ENCODE data around the gene DACH1.

The DACH1 gene

DNA sequence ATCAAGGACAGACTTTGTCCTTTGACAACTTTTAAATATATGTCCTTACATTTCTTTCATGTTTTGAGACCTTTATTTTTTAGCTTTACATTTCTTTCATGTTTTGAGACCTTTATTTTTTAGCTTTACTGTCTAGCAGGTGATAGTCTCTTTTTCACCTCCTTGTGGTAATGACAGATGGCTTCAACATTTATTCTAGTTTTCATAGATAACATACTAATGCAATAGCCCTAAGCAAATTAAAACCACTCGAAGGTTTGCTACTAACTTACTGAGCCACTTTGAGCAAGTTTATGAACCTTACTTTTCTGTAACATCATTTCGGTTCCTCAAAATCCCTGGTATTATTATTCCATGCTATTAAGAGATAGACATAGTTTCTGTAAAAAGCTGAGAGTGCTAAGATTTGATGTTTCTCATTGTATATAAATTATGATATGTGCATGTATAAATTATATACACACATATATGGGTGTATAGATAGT lies 4.5 kb downstream of the DACH1 start:
- TF ChIP-seq, protein P1, sequence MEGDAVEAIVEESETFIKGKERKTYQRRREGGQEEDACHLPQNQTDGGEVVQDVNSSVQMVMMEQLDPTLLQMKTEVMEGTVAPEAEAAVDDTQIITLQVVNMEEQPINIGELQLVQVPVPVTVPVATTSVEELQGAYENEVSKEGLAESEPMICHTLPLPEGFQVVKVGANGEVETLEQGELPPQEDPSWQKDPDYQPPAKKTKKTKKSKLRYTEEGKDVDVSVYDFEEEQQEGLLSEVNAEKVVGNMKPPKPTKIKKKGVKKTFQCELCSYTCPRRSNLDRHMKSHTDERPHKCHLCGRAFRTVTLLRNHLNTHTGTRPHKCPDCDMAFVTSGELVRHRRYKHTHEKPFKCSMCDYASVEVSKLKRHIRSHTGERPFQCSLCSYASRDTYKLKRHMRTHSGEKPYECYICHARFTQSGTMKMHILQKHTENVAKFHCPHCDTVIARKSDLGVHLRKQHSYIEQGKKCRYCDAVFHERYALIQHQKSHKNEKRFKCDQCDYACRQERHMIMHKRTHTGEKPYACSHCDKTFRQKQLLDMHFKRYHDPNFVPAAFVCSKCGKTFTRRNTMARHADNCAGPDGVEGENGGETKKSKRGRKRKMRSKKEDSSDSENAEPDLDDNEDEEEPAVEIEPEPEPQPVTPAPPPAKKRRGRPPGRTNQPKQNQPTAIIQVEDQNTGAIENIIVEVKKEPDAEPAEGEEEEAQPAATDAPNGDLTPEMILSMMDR (IDR thresholded peaks at IDR 0.05; ENCODE audit: insufficient read depth, low read depth, low read length, missing control alignments) = no peak
- no peak overlapping the region for H3K4me3 ChIP-seq (ENCODE audit: low read depth, low read length)
- DNase-seq (ENCODE audit: low read depth) = no peak

GRCh38 chr13:71861769-71862458 lies 5.1 kb downstream of the DACH1 start:
- TF ChIP-seq, protein P1 (IDR thresholded peaks at IDR 0.05; ENCODE audit: insufficient read depth, low read depth, low read length, missing control alignments) = no peak
- DNase-seq (ENCODE audit: low read depth) = no peak

GRCh38 chr13:71860547-71861138 lies 6.4 kb downstream of the DACH1 start:
- no peak overlapping the region for H3K4me3 ChIP-seq (ENCODE audit: low read depth, low read length)
- TF ChIP-seq, protein P1 (IDR thresholded peaks at IDR 0.05; ENCODE audit: insufficient read depth, low read depth, low read length, missing control alignments) = no peak

More at GRCh38 chr13:71861769-71862458, 5.1 kb downstream of the DACH1 start:
- no peak overlapping the region for H3K4me3 ChIP-seq (ENCODE audit: low read depth, low read length)

GRCh38 chr13:71858647-71859046 lies 8.4 kb downstream of the DACH1 start:
- TF ChIP-seq, protein P1 (IDR thresholded peaks at IDR 0.05; ENCODE audit: insufficient read depth, low read depth, low read length, missing control alignments) = no peak
- DNase-seq (ENCODE audit: low read depth) = no peak

More at GRCh38 chr13:71860547-71861138, 6.4 kb downstream of the DACH1 start:
- no peak for DNase-seq (ENCODE audit: low read depth)

GRCh38 chr13:71856548-71857043 lies 10.4 kb downstream of the DACH1 start:
- no peak overlapping the region for H3K4me3 ChIP-seq (ENCODE audit: low read depth, low read length)
- TF ChIP-seq, protein P1 (IDR thresholded peaks at IDR 0.05; ENCODE audit: insufficient read depth, low read depth, low read length, missing control alignments) = no peak
- DNase-seq (ENCODE audit: low read depth) = no peak

More at GRCh38 chr13:71858647-71859046, 8.4 kb downstream of the DACH1 start:
- H3K4me3 ChIP-seq (ENCODE audit: low read depth, low read length) = no peak overlapping the region

DNA sequence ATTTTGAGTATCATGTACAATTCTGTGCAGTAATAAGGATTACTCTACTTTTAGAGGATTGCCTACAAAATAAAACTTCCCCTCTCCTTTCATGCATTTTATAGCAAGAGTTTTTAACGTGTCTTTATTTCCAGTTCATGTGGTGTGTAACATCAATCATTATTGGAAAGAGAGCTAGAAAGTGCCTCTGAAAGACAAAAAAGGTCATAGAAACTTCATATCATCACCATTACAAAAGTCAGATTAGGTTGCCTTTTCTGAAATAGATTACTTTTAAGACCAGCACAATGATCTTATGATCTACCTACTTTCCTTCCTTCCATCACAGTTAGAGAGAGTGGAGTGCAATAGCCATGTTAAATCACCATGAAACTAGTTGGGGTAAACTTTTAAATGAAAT lies 12.6 kb downstream of the DACH1 start:
- DNase-seq (ENCODE audit: low read depth) = no peak
- TF ChIP-seq, protein P1 (IDR thresholded peaks at IDR 0.05; ENCODE audit: insufficient read depth, low read depth, low read length, missing control alignments) = no peak
- no peak overlapping the region for H3K4me3 ChIP-seq (ENCODE audit: low read depth, low read length)
